Measurements from ENCODE around the gene CTSV.
"Not testable (repeated sequence)": the region's sequence is repeated elsewhere in the genome, so short reads cannot be mapped to it uniquely, and the experiment has no call there.

CTSV gene

GRCh38 chr9:97038611-97039513 lies at the start of gene CTSV:
Gene CTSV, minus strand, starts transcription at chr9:97039142. Its CDS starts 1,099 bp downstream, at chr9:97038043.
- peak; percentile 56 for DNase-seq (ENCODE audit: low read depth, low spot score)

GRCh38 chr9:97087668-97088215 lies 48.8 kb upstream of the CTSV start:
- not testable (repeated sequence) for DNase-seq (ENCODE audit: low read depth, low spot score)

GRCh38 chr9:97084562-97084991 lies 45.6 kb upstream of the CTSV start:
- not testable (repeated sequence) for DNase-seq (ENCODE audit: low read depth, low spot score)

- DNase-seq (ENCODE audit: low read depth, low spot score), result no peak
Observed at GRCh38 chr9:97078362-97078761, 39.4 kb upstream of the CTSV start.

- DNase-seq (ENCODE audit: low read depth, low spot score), result no peak
Observed at GRCh38 chr9:97077452-97078295, 38.7 kb upstream of the CTSV start.

GRCh38 chr9:97076731-97077451 lies 37.9 kb upstream of the CTSV start:
- not testable (repeated sequence) for DNase-seq (ENCODE audit: low read depth, low spot score)

GRCh38 chr9:97076238-97076637 lies 37.3 kb upstream of the CTSV start:
- no peak for DNase-seq (ENCODE audit: low read depth, low spot score)

GRCh38 chr9:97075289-97075985 lies 36.5 kb upstream of the CTSV start:
- no peak for DNase-seq (ENCODE audit: low read depth, low spot score)

GRCh38 chr9:97073506-97073905 lies 34.6 kb upstream of the CTSV start:
- no peak for DNase-seq (ENCODE audit: low read depth, low spot score)

GRCh38 chr9:97072285-97072776 lies 33.4 kb upstream of the CTSV start:
- DNase-seq (ENCODE audit: low read depth, low spot score), result no peak

- DNase-seq (ENCODE audit: low read depth, low spot score), result not testable (repeated sequence)
Observed at GRCh38 chr9:97070325-97070724, 31.4 kb upstream of the CTSV start.

- DNase-seq (ENCODE audit: low read depth, low spot score), result no peak
Observed at GRCh38 chr9:97067490-97067889, 28.5 kb upstream of the CTSV start.

GRCh38 chr9:97064176-97064575 lies 25.2 kb upstream of the CTSV start:
- DNase-seq (ENCODE audit: low read depth, low spot score), result no peak

GRCh38 chr9:97060796-97061195 lies 21.9 kb upstream of the CTSV start:
- DNase-seq (ENCODE audit: low read depth, low spot score), result no peak

- no peak for DNase-seq (ENCODE audit: low read depth, low spot score)
Observed at GRCh38 chr9:97059626-97060025, 20.7 kb upstream of the CTSV start.

GRCh38 chr9:97057651-97058050 lies 18.7 kb upstream of the CTSV start:
- no peak for DNase-seq (ENCODE audit: low read depth, low spot score)

- DNase-seq (ENCODE audit: low read depth, low spot score), result not testable (repeated sequence)
Observed at GRCh38 chr9:97055891-97056290, 16.9 kb upstream of the CTSV start.

GRCh38 chr9:97053717-97054116 lies 14.8 kb upstream of the CTSV start:
- no peak for DNase-seq (ENCODE audit: low read depth, low spot score)

- no peak for DNase-seq (ENCODE audit: low read depth, low spot score)
Observed at GRCh38 chr9:97052735-97053134, 13.8 kb upstream of the CTSV start.

- DNase-seq (ENCODE audit: low read depth, low spot score), result no peak
Observed at GRCh38 chr9:97046228-97046627, 7.3 kb upstream of the CTSV start.

GRCh38 chr9:97045300-97045699 lies 6.4 kb upstream of the CTSV start:
- DNase-seq (ENCODE audit: low read depth, low spot score), result no peak
